ENCODE measurements around the gene ANKRD24. TPM values are rescaled to one million over a fixed set of nuclear protein-coding genes. Genes with fewer than 3 reads are reported as not detected.
"Not testable (repeated sequence)": the region's sequence is repeated elsewhere in the genome, so short reads cannot be mapped to it uniquely, and the experiment has no call there.

ANKRD24 gene
- total RNA-seq, 1 experiment from 2014 or later = 0.26 TPM

DNA sequence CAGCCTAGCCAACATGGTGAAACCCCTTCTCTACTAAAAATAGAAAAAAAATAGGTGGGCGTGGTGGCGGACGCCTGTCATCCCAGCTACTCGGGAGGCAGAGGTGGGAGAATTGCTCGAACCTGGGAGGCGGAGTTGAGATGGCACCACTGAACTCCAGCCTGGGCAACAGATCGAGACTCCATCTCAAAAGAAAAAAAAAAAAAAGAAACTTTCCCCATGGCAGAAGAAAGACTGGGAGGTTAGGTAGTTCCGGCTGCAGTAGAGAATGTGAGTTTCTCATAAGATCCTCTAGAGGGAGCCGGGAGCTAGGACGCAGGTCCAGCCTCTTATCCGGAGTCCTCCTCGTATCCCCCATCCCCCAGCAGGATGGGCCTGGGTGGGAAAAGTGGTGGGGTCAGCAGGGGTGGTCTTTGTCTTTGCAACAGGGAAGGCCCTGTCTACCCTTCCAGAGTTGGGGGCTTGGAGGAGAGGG, 42.2 kb upstream of the ANKRD24 start:
- H3K27ac ChIP-seq (ENCODE audit: low read length) = no peak overlapping the region
- H3K9me3 ChIP-seq (ENCODE audit: control insufficient read depth, insufficient read depth, low read depth, low read length) = no peaks in the 10 kb centered on the region
- ChIA-PET POLR2A (interaction anchor here (0.6 to 0.7 kb wide), 2 partner anchors 56 to 384 kb away, joined by 4 to 5 read pairs; no protein-coding TSS in a partner anchor), CTCF (interaction anchor here (0.5 to 1.2 kb wide), 12 partner anchors 9 to 393 kb away, joined by 3 to 10 read pairs (median 5); partner anchors contain the start of gene CHAF1A)
- no peaks in the 10 kb centered on the region for H3K4me1 ChIP-seq (ENCODE audit: control insufficient read depth, insufficient read depth, low read length)
- H3K4me3 ChIP-seq (ENCODE audit: low read depth in 2 of 2, low read length in 2 of 2) = peak overlapping the region in 1 of 2 experiments; percentile 37; a peak in 2 of 4 replicates
- TF ChIP-seq SIN3A (IDR thresholded peaks at IDR 0.05; ENCODE audit: borderline replicate concordance, insufficient read depth, low read depth, low read length) (no peak), TCF7L2 (IDR thresholded peaks at IDR 0.05; ENCODE audit: low read depth, low read length) (no peak)
- TF ChIP-seq, protein P1, sequence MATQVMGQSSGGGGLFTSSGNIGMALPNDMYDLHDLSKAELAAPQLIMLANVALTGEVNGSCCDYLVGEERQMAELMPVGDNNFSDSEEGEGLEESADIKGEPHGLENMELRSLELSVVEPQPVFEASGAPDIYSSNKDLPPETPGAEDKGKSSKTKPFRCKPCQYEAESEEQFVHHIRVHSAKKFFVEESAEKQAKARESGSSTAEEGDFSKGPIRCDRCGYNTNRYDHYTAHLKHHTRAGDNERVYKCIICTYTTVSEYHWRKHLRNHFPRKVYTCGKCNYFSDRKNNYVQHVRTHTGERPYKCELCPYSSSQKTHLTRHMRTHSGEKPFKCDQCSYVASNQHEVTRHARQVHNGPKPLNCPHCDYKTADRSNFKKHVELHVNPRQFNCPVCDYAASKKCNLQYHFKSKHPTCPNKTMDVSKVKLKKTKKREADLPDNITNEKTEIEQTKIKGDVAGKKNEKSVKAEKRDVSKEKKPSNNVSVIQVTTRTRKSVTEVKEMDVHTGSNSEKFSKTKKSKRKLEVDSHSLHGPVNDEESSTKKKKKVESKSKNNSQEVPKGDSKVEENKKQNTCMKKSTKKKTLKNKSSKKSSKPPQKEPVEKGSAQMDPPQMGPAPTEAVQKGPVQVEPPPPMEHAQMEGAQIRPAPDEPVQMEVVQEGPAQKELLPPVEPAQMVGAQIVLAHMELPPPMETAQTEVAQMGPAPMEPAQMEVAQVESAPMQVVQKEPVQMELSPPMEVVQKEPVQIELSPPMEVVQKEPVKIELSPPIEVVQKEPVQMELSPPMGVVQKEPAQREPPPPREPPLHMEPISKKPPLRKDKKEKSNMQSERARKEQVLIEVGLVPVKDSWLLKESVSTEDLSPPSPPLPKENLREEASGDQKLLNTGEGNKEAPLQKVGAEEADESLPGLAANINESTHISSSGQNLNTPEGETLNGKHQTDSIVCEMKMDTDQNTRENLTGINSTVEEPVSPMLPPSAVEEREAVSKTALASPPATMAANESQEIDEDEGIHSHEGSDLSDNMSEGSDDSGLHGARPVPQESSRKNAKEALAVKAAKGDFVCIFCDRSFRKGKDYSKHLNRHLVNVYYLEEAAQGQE (IDR thresholded peaks at IDR 0.05; ENCODE audit: insufficient read depth in 1 of 2, low read depth in 2 of 2, low read length in 1 of 2) = no peak
- TF ChIP-seq, protein P2, sequence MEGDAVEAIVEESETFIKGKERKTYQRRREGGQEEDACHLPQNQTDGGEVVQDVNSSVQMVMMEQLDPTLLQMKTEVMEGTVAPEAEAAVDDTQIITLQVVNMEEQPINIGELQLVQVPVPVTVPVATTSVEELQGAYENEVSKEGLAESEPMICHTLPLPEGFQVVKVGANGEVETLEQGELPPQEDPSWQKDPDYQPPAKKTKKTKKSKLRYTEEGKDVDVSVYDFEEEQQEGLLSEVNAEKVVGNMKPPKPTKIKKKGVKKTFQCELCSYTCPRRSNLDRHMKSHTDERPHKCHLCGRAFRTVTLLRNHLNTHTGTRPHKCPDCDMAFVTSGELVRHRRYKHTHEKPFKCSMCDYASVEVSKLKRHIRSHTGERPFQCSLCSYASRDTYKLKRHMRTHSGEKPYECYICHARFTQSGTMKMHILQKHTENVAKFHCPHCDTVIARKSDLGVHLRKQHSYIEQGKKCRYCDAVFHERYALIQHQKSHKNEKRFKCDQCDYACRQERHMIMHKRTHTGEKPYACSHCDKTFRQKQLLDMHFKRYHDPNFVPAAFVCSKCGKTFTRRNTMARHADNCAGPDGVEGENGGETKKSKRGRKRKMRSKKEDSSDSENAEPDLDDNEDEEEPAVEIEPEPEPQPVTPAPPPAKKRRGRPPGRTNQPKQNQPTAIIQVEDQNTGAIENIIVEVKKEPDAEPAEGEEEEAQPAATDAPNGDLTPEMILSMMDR (IDR thresholded peaks at IDR 0.05) = peak; percentile 72
- no peaks in the 10 kb centered on the region for H3K36me3 ChIP-seq (ENCODE audit: control insufficient read depth, insufficient read depth, low read length)
- no peak for DNase-seq (ENCODE audit: low read depth, low spot score)
- H3K27me3 ChIP-seq (ENCODE audit: control insufficient read depth, insufficient read depth, low read length) = no peaks in the 10 kb centered on the region
- in situ Hi-C loops (cut with HindIII; ENCODE audit: low pct_unique_long_range_greater_than_20kb, low sequenced_read_pairs) = no loop called here
- peak; percentile 89 for ATAC-seq
- BruUV-seq (replicated peaks) = no TSS peak
- intact Hi-C loops (cut with micrococcal nuclease; ENCODE audit: unreplicated experiment) = loop anchor here (10.0 kb wide), 1 partner anchor 65 kb away; no protein-coding TSS in a partner anchor

DNA sequence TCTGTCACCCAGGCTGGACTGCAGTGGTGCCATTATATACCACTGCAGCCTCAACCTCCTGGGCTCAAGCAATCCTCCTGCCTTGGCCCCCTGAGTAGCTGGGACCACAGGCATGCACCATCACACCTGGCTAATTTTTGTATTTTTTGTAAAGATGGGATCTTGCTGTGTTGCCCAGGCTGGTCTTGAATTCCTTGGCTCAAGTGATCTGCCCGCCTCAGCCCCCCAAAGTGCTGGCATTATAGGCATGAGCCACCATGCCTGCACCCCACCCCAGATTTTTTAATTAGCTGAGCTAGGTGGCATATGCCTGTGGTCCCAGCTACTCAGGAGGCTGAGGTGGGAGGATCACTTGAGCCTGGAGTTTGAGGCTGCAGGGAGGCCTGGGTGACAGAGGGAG, 39.6 kb upstream of the ANKRD24 start:
- intact Hi-C loops (cut with micrococcal nuclease; ENCODE audit: unreplicated experiment) = loop anchor here (10.0 kb wide), 1 partner anchor 62 kb away; no protein-coding TSS in a partner anchor
- DNase-seq (ENCODE audit: low read depth, low spot score); H3K27ac ChIP-seq (ENCODE audit: low read length); H3K36me3 ChIP-seq (ENCODE audit: control insufficient read depth, insufficient read depth, low read length); H3K9me3 ChIP-seq (ENCODE audit: control insufficient read depth, insufficient read depth, low read depth, low read length); BruUV-seq (replicated peaks); H3K4me3 ChIP-seq (ENCODE audit: low read depth in 2 of 2, low read length in 2 of 2); in situ Hi-C loops (cut with HindIII; ENCODE audit: low pct_unique_long_range_greater_than_20kb, low sequenced_read_pairs); H3K4me1 ChIP-seq (ENCODE audit: control insufficient read depth, insufficient read depth, low read length); ATAC-seq; H3K27me3 ChIP-seq (ENCODE audit: control insufficient read depth, insufficient read depth, low read length): not testable (repeated sequence)
- POLR2A ChIA-PET = interaction anchor here (0.6 kb wide), 1 partner anchor 57 kb away, joined by 5 read pairs; no protein-coding TSS in a partner anchor
- CTCF ChIA-PET = interaction anchor here (0.6 kb wide), 1 partner anchor 153 kb away, joined by 3 read pairs; no protein-coding TSS in a partner anchor

DNA sequence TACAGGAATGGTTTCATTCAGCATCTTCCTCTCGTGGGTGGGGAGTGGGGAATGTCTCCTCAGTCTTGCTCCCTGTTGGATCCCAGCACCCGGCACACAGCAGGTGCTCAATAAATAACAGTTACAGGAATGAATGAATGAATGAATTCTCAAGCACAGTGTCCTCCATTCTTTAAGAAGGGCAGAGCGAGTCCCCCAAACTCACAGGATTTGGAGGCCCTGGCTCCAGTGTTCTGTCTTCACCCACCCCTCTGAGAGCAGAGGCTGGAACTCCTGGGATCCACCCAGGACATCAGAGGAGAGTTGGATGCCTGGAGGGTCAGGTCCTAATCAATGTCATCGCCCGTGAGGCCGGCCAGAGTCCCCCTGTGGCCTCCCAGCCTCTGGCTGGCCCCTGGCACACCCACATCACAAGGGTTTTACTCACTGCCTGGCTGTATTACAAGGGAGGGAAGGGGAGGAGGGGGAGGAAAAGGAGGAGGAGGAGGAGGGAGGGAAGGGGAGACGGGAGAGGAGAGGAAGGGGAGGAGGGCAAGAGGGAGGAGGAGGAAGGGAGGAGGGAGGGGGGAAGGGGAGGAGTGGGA, 37.7 kb upstream of the ANKRD24 start:
- DNase-seq (ENCODE audit: low read depth, low spot score) (no peak), ATAC-seq (peak; percentile 45; the same call in 1 of the 2 replicates)
- Histone ChIP-seq H3K27me3 (ENCODE audit: control insufficient read depth, insufficient read depth, low read length) (no peaks in the 10 kb centered on the region), H3K27ac (ENCODE audit: low read length) (no peak overlapping the region), H3K9me3 (ENCODE audit: control insufficient read depth, insufficient read depth, low read depth, low read length) (no peaks in the 10 kb centered on the region), H3K36me3 (ENCODE audit: control insufficient read depth, insufficient read depth, low read length) (no peaks in the 10 kb centered on the region), H3K4me1 (ENCODE audit: control insufficient read depth, insufficient read depth, low read length) (peaks cover 8% of the 10 kb centered on the region; the same call in 1 of the 2 replicates), H3K4me3 (ENCODE audit: low read depth in 2 of 2, low read length in 2 of 2) (no peak overlapping the region)
- in situ Hi-C loops (cut with HindIII; ENCODE audit: low pct_unique_long_range_greater_than_20kb, low sequenced_read_pairs) (no loop called here), intact Hi-C loops (cut with micrococcal nuclease; ENCODE audit: unreplicated experiment) (loop anchor here (10.0 kb wide), 1 partner anchor 60 kb away; no protein-coding TSS in a partner anchor)
- no TSS peak for BruUV-seq (replicated peaks)
- ChIA-PET CTCF (no interaction called here), POLR2A (no interaction called here)
- TF ChIP-seq, protein P2 (IDR thresholded peaks at IDR 0.05) = no peak
- TF ChIP-seq TCF7L2 (IDR thresholded peaks at IDR 0.05; ENCODE audit: low read depth, low read length) = no peak
- TF ChIP-seq SIN3A (IDR thresholded peaks at IDR 0.05; ENCODE audit: borderline replicate concordance, insufficient read depth, low read depth, low read length) = no peak
- no peak for TF ChIP-seq POLR2AphosphoS5 (IDR thresholded peaks at IDR 0.05; ENCODE audit: low read depth, low read length)
- TF ChIP-seq, protein P1 (IDR thresholded peaks at IDR 0.05; ENCODE audit: insufficient read depth in 1 of 2, low read depth in 2 of 2, low read length in 1 of 2) = no peak
